GM08714 (cell line): ENCODE measurements around the gene AFAP1.

Source experiments
- H3K4me3 ChIP-seq: fragments of 200-500 bp; sonication (Bioruptor generic); 2 replicates; pipeline ENCODE4 v1.5.1; 2014; ENCODE audit warnings: mild to moderate bottlenecking, low read length, inconsistent platforms
- ZNF274 ChIP-seq: IDR thresholded peaks from 2 replicates; pipeline ENCODE4 v1.6.1; 2012; ENCODE audit warnings: mild to moderate bottlenecking, low read depth, low read length

Gene AFAP1

GRCh38 chr4:7854216-7854615, 85.4 kb downstream of the AFAP1 start:
- TF ChIP-seq ZNF274 = no peak

GRCh38 chr4:7853271-7853670, 86.4 kb downstream of the AFAP1 start:
- no peak for TF ChIP-seq ZNF274
- no peak overlapping the region for H3K4me3 ChIP-seq

More at GRCh38 chr4:7854216-7854615, 85.4 kb downstream of the AFAP1 start:
- no peak overlapping the region for H3K4me3 ChIP-seq

GRCh38 chr4:7852568-7853185, 87.0 kb downstream of the AFAP1 start:
- TF ChIP-seq ZNF274 = no peak
- H3K4me3 ChIP-seq = no peak overlapping the region

- TF ChIP-seq ZNF274 = no peak
- no peak overlapping the region for H3K4me3 ChIP-seq
Measured at GRCh38 chr4:7850489-7850888, 89.2 kb downstream of the AFAP1 start.

- no peak for TF ChIP-seq ZNF274
- H3K4me3 ChIP-seq = no peak overlapping the region
Measured at GRCh38 chr4:7847206-7847605, 92.5 kb downstream of the AFAP1 start.

GRCh38 chr4:7845493-7846128, 94.0 kb downstream of the AFAP1 start:
- H3K4me3 ChIP-seq = no peak overlapping the region
- no peak for TF ChIP-seq ZNF274

GRCh38 chr4:7844594-7844991, 95.1 kb downstream of the AFAP1 start:
- TF ChIP-seq ZNF274 = no peak
- H3K4me3 ChIP-seq = no peak overlapping the region

GRCh38 chr4:7843831-7844593, 95.6 kb downstream of the AFAP1 start:
- TF ChIP-seq ZNF274 = no peak
- H3K4me3 ChIP-seq = no peak overlapping the region

GRCh38 chr4:7842384-7843279, 97.0 kb downstream of the AFAP1 start:
- no peak for TF ChIP-seq ZNF274
- no peak overlapping the region for H3K4me3 ChIP-seq

- H3K4me3 ChIP-seq = no peak overlapping the region
- no peak for TF ChIP-seq ZNF274
Measured at GRCh38 chr4:7841894-7842293, 97.8 kb downstream of the AFAP1 start.

GRCh38 chr4:7841071-7841470, 98.6 kb downstream of the AFAP1 start:
- TF ChIP-seq ZNF274 = no peak
- no peak overlapping the region for H3K4me3 ChIP-seq

GRCh38 chr4:7839856-7840255, 99.8 kb downstream of the AFAP1 start:
- H3K4me3 ChIP-seq = no peak overlapping the region
- TF ChIP-seq ZNF274 = no peak

GRCh38 chr4:7838136-7838782, 101.4 kb downstream of the AFAP1 start:
- H3K4me3 ChIP-seq = no peak overlapping the region
- no peak for TF ChIP-seq ZNF274

GRCh38 chr4:7837597-7838135, 102.0 kb downstream of the AFAP1 start:
- no peak overlapping the region for H3K4me3 ChIP-seq
- TF ChIP-seq ZNF274 = no peak
